HUES48 (cell line): ENCODE results near the gene EPAS1.

Experiments
- H3K27ac ChIP-seq: one replicate; pipeline ENCODE4 v1.7.0; 2013; ENCODE audit warnings: low read depth, low read length, inconsistent platforms
- H3K27me3 ChIP-seq: 2 replicates; pipeline ENCODE4 v1.6.1; 2013; ENCODE audit warnings: mild to moderate bottlenecking, low read length; ENCODE audit not compliant: control insufficient read depth, insufficient read depth
- H3K36me3 ChIP-seq: 2 replicates; pipeline ENCODE4 v1.6.1; 2013; ENCODE audit warnings: low read length; ENCODE audit not compliant: control insufficient read depth, insufficient read depth
- H3K4me1 ChIP-seq: 2 replicates; pipeline ENCODE4 v1.6.1; 2013; ENCODE audit warnings: mild to moderate bottlenecking, low read length; ENCODE audit not compliant: control insufficient read depth, insufficient read depth
- H3K4me3 ChIP-seq: 2 replicates; pipeline ENCODE4 v1.5.1; 2013; ENCODE audit warnings: mild to moderate bottlenecking, low read depth, low read length
- H3K9ac ChIP-seq: 2 replicates; pipeline ENCODE4 v1.6.1; 2013; ENCODE audit warnings: mild to moderate bottlenecking, low read depth, low read length, moderate library complexity
- H3K9me3 ChIP-seq: 2 replicates; pipeline ENCODE4 v1.6.1; 2013; ENCODE audit warnings: low read length; ENCODE audit not compliant: control insufficient read depth, insufficient read depth

EPAS1 gene

DNA sequence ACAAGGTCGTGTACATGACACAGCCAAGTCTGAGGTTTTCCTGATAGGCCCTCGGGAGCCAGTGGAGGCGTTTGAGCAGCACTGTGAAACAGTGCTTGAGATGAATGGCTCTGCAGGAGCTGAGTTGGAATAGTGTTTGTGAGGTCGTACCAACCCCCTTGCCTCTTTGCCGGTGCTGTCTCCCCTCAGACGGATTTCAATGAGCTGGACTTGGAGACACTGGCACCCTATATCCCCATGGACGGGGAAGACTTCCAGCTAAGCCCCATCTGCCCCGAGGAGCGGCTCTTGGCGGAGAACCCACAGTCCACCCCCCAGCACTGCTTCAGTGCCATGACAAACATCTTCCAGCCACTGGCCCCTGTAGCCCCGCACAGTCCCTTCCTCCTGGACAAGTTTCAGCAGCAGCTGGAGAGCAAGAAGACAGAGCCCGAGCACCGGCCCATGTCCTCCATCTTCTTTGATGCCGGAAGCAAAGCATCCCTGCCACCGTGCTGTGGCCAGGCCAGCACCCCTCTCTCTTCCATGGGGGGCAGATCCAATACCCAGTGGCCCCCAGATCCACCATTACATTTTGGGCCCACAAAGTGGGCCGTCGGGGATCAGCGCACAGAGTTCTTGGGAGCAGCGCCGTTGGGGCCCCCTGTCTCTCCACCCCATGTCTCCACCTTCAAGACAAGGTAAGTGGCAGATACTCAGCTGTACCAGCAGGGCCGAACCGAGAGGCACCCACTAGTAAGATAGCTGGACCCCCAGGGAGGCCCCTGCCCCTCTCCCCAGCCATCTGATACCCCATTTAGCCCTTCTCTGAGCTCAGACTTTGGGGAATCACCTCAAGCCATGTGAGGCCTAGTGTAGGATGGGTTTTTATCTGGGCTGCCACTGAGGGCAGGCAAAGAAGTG, 83.1 kb downstream of the EPAS1 start:
- Histone ChIP-seq H3K4me1 (no peaks in the 10 kb centered on the region), H3K36me3 (no peaks in the 10 kb centered on the region), H3K9ac (no peak overlapping the region), H3K27ac (no peak overlapping the region), H3K9me3 (no peaks in the 10 kb centered on the region), H3K4me3 (no peak overlapping the region), H3K27me3 (no peaks in the 10 kb centered on the region)

DNA sequence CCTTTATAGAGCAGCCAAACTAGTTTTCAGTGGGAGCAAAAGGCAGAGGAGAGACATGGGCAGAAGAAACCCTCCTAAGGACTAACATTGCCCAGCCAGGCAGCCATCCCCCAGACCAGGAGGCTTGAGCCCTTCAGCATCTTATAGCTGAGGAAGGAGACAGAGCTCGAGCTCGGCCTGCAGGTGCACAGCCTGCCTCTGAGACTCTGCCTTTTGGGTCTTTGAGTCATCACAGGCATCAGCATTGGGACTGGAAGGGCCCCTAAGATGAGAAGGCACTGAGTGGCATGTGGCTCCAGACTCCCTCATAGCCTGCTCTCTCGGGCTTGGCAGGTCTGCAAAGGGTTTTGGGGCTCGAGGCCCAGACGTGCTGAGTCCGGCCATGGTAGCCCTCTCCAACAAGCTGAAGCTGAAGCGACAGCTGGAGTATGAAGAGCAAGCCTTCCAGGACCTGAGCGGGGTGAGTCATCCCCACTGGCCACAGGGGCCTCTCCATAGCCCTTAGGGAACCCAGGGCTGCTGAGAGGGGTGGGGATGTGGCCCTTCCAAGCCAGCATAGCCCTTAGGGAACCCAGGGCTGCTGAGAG, 84.1 kb downstream of the EPAS1 start:
- Histone ChIP-seq H3K9me3 (no peaks in the 10 kb centered on the region), H3K36me3 (no peaks in the 10 kb centered on the region), H3K4me1 (no peaks in the 10 kb centered on the region), H3K9ac (no peak overlapping the region), H3K27ac (no peak overlapping the region), H3K4me3 (no peak overlapping the region), H3K27me3 (no peaks in the 10 kb centered on the region)

- no peaks in the 10 kb centered on the region for H3K27me3 ChIP-seq
- H3K4me1 ChIP-seq = no peaks in the 10 kb centered on the region
- H3K4me3 ChIP-seq = no peak overlapping the region
- no peak overlapping the region for H3K27ac ChIP-seq
- H3K36me3 ChIP-seq = no peaks in the 10 kb centered on the region
- H3K9me3 ChIP-seq = no peaks in the 10 kb centered on the region
- H3K9ac ChIP-seq = no peak overlapping the region
Observed at GRCh38 chr2:46381871-46382270, 84.7 kb downstream of the EPAS1 start.

DNA sequence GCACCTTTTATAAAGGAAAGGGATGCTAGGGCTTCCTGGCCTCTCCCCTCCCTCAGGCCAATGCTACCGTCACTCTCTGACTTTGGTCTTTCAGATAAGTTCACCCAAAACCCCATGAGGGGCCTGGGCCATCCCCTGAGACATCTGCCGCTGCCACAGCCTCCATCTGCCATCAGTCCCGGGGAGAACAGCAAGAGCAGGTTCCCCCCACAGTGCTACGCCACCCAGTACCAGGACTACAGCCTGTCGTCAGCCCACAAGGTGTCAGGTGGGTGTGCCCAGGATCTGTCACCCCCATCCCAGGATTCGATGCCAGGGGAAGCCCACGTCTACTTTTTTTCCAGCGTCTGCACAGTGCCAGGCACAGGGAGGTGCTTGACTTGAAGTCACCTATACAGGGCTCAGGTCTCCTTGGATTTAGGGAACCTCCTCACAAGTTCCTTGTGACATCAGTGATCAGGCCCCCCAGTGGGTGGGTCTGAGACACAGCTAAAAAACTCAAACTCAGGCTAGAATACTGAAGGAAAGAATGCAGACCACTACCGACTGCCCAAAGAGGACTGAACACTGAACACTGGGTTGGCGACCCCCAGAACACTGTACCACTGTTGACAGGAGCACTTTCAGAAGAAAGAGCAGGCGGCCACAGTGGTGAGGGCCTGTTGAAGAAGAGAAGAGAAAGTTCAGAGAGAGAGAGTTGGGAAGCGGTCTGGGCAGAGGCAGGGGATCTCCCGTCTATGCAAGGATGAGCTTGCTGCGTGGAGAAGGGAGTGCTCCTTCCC, 85.3 kb downstream of the EPAS1 start:
- H3K27ac ChIP-seq = no peak overlapping the region
- H3K4me1 ChIP-seq = no peaks in the 10 kb centered on the region
- no peaks in the 10 kb centered on the region for H3K36me3 ChIP-seq

DNA sequence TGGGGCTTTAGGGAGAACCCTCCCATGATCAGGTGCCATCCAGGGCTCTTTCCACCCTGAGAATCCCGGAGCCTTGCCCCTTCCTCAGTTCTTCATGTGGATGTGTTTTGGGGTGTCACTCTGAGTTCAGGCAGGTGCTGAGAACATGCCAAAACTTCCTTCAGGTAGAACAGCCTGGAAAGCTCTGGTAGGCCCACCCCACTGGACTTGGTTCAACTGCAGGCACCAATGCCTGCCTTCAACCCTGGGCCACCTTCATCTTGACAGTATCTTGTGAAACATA, 85.8 kb downstream of the EPAS1 start:
- Histone ChIP-seq H3K4me3 (no peak overlapping the region), H3K36me3 (no peaks in the 10 kb centered on the region), H3K4me1 (no peaks in the 10 kb centered on the region), H3K9ac (no peak overlapping the region), H3K27me3 (no peaks in the 10 kb centered on the region), H3K9me3 (no peaks in the 10 kb centered on the region), H3K27ac (no peak overlapping the region)

More for the DNA sequence above, 85.3 kb downstream of the EPAS1 start:
- no peaks in the 10 kb centered on the region for H3K27me3 ChIP-seq
- no peak overlapping the region for H3K9ac ChIP-seq
- no peaks in the 10 kb centered on the region for H3K9me3 ChIP-seq
- no peak overlapping the region for H3K4me3 ChIP-seq

DNA sequence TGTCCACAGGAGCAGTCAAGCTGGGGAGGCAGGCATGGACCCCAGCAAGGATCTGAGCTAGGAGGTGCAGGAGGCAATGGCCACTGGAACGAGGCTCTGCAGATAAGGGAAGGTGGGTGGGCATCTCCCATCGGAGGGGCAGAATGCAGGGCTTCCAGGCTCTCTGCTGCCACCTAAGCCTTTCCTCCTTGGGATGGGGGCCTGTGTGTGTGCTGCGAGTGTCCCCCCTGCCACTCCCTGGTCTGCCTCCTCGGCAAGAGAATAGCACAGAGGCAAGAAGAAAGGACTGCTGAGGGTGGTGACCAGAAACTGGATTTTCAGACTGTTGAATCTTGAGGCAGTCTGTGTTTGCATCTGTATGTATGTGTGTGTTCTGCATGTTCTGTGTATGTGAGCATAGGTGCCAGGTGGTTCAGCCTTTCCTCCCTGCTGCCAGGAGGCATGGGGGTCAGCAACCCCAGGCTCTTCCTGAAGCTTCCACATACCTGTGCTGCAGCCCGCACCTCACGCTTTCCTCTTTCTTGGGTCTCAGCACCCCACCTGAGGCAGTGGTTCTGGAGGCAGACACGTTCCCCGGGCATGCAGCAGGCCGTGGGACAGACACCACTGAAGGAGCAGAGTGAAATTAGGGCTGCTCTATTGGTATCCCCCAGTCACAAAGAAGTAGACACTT, 86.7 kb downstream of the EPAS1 start:
- Histone ChIP-seq H3K4me3 (no peak overlapping the region), H3K9ac (no peak overlapping the region), H3K36me3 (no peaks in the 10 kb centered on the region), H3K27me3 (no peaks in the 10 kb centered on the region), H3K4me1 (no peaks in the 10 kb centered on the region), H3K27ac (no peak overlapping the region), H3K9me3 (no peaks in the 10 kb centered on the region)

DNA sequence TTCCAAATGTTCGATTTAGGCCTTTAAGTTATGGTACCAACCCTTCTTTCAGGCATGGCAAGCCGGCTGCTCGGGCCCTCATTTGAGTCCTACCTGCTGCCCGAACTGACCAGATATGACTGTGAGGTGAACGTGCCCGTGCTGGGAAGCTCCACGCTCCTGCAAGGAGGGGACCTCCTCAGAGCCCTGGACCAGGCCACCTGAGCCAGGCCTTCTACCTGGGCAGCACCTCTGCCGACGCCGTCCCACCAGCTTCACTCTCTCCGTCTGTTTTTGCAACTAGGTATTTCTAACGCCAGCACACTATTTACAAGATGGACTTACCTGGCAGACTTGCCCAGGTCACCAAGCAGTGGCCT, 87.2 kb downstream of the EPAS1 start:
- Histone ChIP-seq H3K4me1 (no peaks in the 10 kb centered on the region), H3K27ac (no peak overlapping the region), H3K4me3 (no peak overlapping the region), H3K27me3 (no peaks in the 10 kb centered on the region), H3K9ac (no peak overlapping the region), H3K9me3 (no peaks in the 10 kb centered on the region), H3K36me3 (no peaks in the 10 kb centered on the region)

GRCh38 chr2:46385786-46386577, 88.8 kb downstream of the EPAS1 start:
- H3K4me1 ChIP-seq = no peaks in the 10 kb centered on the region
- H3K36me3 ChIP-seq = no peaks in the 10 kb centered on the region
- no peak overlapping the region for H3K4me3 ChIP-seq
- H3K27me3 ChIP-seq = no peaks in the 10 kb centered on the region
- H3K9me3 ChIP-seq = no peaks in the 10 kb centered on the region
- H3K9ac ChIP-seq = no peak overlapping the region
- no peak overlapping the region for H3K27ac ChIP-seq

DNA sequence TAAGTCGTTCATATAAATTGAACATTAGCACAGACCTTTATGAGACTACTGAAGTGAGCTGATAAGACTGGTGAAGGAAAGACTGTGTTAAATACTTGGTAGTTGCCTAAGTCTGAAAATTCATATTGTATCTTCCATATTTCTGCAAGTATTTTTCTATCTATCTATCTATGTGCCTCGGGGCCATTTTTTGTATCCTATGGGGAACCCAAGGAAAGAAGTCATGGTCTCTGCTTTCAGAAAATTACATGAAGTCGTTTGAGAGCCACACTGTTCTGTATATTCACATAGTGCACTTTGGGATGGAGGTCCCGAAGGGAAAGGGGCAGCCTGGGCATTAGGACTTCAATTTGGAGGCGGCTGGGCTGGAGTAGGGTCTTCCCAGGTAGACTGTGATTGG, 89.6 kb downstream of the EPAS1 start:
- no peaks in the 10 kb centered on the region for H3K27me3 ChIP-seq
- H3K9me3 ChIP-seq = no peaks in the 10 kb centered on the region
- no peaks in the 10 kb centered on the region for H3K4me1 ChIP-seq
- no peak overlapping the region for H3K27ac ChIP-seq
- no peak overlapping the region for H3K4me3 ChIP-seq
- H3K36me3 ChIP-seq = no peaks in the 10 kb centered on the region
- no peak overlapping the region for H3K9ac ChIP-seq

DNA sequence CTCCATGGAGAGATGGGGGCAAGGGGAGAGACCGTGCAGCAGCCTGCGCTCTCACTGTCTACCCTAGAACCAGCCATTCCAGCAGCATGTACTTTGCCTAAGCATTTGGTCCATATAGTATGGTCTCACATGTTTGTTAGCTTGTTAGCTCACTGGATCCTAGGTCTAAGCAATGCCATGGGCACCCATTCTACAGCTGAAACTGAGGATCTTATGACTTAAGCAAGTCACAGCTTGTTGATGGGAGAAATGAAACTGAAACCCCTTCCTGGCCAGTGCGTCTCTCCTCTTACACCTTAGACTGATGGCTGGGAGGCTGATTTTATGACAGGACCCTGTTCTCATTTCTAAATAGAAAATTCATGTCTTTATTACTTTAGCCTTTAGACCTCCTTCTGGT, 90.1 kb downstream of the EPAS1 start:
- Histone ChIP-seq H3K36me3 (no peaks in the 10 kb centered on the region), H3K4me1 (no peaks in the 10 kb centered on the region), H3K4me3 (no peak overlapping the region), H3K9ac (no peak overlapping the region), H3K9me3 (no peaks in the 10 kb centered on the region), H3K27ac (no peak overlapping the region), H3K27me3 (no peaks in the 10 kb centered on the region)
